Endothelial cell (in vitro differentiated cells): ENCODE measurements around the gene UROD. TPM values are rescaled to one million over a fixed set of nuclear protein-coding genes. Genes with fewer than 3 reads are reported as not detected.

Source experiments
- DNase-seq: peaks from one replicate; pipeline ENCODE4 v3.0.0; 2021; ENCODE audit warnings: low spot score
- H3K27ac Mint-ChIP-seq: one replicate; pipeline ENCODE4 v1.8.0; 2021; ENCODE audit warnings: mixed read lengths, inconsistent platforms; ENCODE audit not compliant: unreplicated experiment
- H3K27me3 Mint-ChIP-seq: one replicate; pipeline ENCODE4 v1.8.0; 2021; ENCODE audit warnings: mild to moderate bottlenecking, moderate library complexity, mixed read lengths, inconsistent platforms; ENCODE audit not compliant: unreplicated experiment
- H3K36me3 Mint-ChIP-seq: one replicate; pipeline ENCODE4 v1.8.0; 2021; ENCODE audit warnings: mild to moderate bottlenecking, low read depth, mixed read lengths, inconsistent platforms; ENCODE audit not compliant: unreplicated experiment
- H3K4me1 Mint-ChIP-seq: one replicate; pipeline ENCODE4 v1.8.0; 2021; ENCODE audit warnings: mild to moderate bottlenecking, mixed read lengths, inconsistent platforms; ENCODE audit not compliant: unreplicated experiment
- H3K4me3 Mint-ChIP-seq: one replicate; pipeline ENCODE4 v1.8.0; 2021; ENCODE audit warnings: mild to moderate bottlenecking, mixed read lengths, inconsistent platforms; ENCODE audit not compliant: unreplicated experiment
- H3K9me3 Mint-ChIP-seq: one replicate; pipeline ENCODE4 v1.8.0; 2021; ENCODE audit warnings: mixed read lengths, inconsistent platforms; ENCODE audit not compliant: unreplicated experiment
- CTCF ChIP-seq: fragments of 200-600 bp; sonication (generic); IDR thresholded peaks from one replicate; pipeline ENCODE4 v1.5.0; 2021; ENCODE audit warnings: antibody characterized with exemption; ENCODE audit not compliant: unreplicated experiment
- total RNA-seq: library from RNA; stranded (reverse); fragmentation: NEBNext Ultra II Directional; extraction: Animal tissue kit (Norgen Biotek cat#: 25700); gene quantifications from one replicate; pipeline ENCODE4 v1.2.1, GENCODE V29; 2021; ENCODE audit not compliant: unreplicated experiment

The UROD gene
- total RNA-seq, 1 donor from 2014 or later = 151 TPM

- H3K36me3 Mint-ChIP-seq = peaks cover 18% of the 10 kb centered on the region
- H3K9me3 Mint-ChIP-seq = no peaks in the 10 kb centered on the region
- no peak overlapping the region for H3K27ac Mint-ChIP-seq
- DNase-seq = no peak
- H3K27me3 Mint-ChIP-seq = peaks cover 11% of the 10 kb centered on the region
- H3K4me3 Mint-ChIP-seq = no peak overlapping the region
- no peak for TF ChIP-seq CTCF
- H3K4me1 Mint-ChIP-seq = peaks cover 28% of the 10 kb centered on the region
Measured at GRCh38 chr1:45016090-45016697, 4.1 kb downstream of the UROD start.

GRCh38 chr1:45016767-45017166 is 4.7 kb downstream of the UROD start:
- peaks cover 12% of the 10 kb centered on the region for H3K36me3 Mint-ChIP-seq
- no peak for TF ChIP-seq CTCF
- peaks cover 6% of the 10 kb centered on the region for H3K27me3 Mint-ChIP-seq
- DNase-seq = no peak
- no peak overlapping the region for H3K4me3 Mint-ChIP-seq
- no peak overlapping the region for H3K27ac Mint-ChIP-seq
- peaks cover 22% of the 10 kb centered on the region for H3K4me1 Mint-ChIP-seq
- H3K9me3 Mint-ChIP-seq = no peaks in the 10 kb centered on the region

GRCh38 chr1:45018599-45019230 is 6.7 kb downstream of the UROD start:
- peaks cover 10% of the 10 kb centered on the region for H3K36me3 Mint-ChIP-seq
- no peaks in the 10 kb centered on the region for H3K9me3 Mint-ChIP-seq
- TF ChIP-seq CTCF = peak; percentile 93
- H3K4me1 Mint-ChIP-seq = peaks cover 12% of the 10 kb centered on the region
- H3K27me3 Mint-ChIP-seq = peaks cover 2% of the 10 kb centered on the region
- H3K4me3 Mint-ChIP-seq = no peak overlapping the region
- peak; percentile 73 for DNase-seq
- no peak overlapping the region for H3K27ac Mint-ChIP-seq

GRCh38 chr1:45023663-45024062 is 11.6 kb downstream of the UROD start:
- Mint-ChIP-seq H3K4me3 (no peak overlapping the region), H3K27ac (no peak overlapping the region), H3K9me3 (no peaks in the 10 kb centered on the region), H3K36me3 (no peaks in the 10 kb centered on the region), H3K4me1 (no peaks in the 10 kb centered on the region), H3K27me3 (no peaks in the 10 kb centered on the region)
- no peak for DNase-seq
- TF ChIP-seq CTCF = no peak

GRCh38 chr1:45026446-45026845 is 14.4 kb downstream of the UROD start:
- no peak overlapping the region for H3K27ac Mint-ChIP-seq
- H3K36me3 Mint-ChIP-seq = no peaks in the 10 kb centered on the region
- no peak for DNase-seq
- peaks cover 2% of the 10 kb centered on the region for H3K27me3 Mint-ChIP-seq
- H3K4me3 Mint-ChIP-seq = no peak overlapping the region
- no peaks in the 10 kb centered on the region for H3K9me3 Mint-ChIP-seq
- no peaks in the 10 kb centered on the region for H3K4me1 Mint-ChIP-seq
- TF ChIP-seq CTCF = no peak
